GM10248 (cell line): Measurements from ENCODE around the gene FCER1G.

Experiments
- CTCF ChIA-PET: fragments of 300-600 bp; sonication (Branson Sonifier 250); formaldehyde crosslinking; extraction: SDS; loops from one replicate; lab custom pipeline; 2021; ENCODE audit warnings: antibody characterized with exemption; lab: Yijun Ruan, JAX
- POLR2A ChIA-PET: fragments of 350-650 bp; sonication (Branson Sonifier 250); formaldehyde crosslinking; extraction: SDS; loops from one replicate; lab custom pipeline; 2020; ENCODE audit warnings: antibody characterized with exemption; lab: Yijun Ruan, JAX
- DNase-seq: peaks from one replicate; pipeline ENCODE4 v3.0.0; 2012; ENCODE audit errors: extremely low spot score
- CTCF ChIP-seq: IDR thresholded peaks from 2 replicates; pipeline ENCODE4 v1.5.1; 2012; ENCODE audit warnings: mild to moderate bottlenecking, low read depth; ENCODE audit errors: extremely low read depth, missing control alignments, control extremely low read depth

Gene FCER1G

GRCh38 chr1:161228032-161228431 is 12.9 kb downstream of the FCER1G start:
- CTCF ChIA-PET: interaction anchor here (0.6 to 14.0 kb wide), 18 partner anchors 9 to 158 kb away, joined by 3 to 248 read pairs (median 16); partner anchors contain the start of genes B4GALT3, CFAP126, FCER1G and NDUFS2
- DNase-seq: no peak
- POLR2A ChIA-PET: interaction anchor here (0.6 kb wide), 1 partner anchor 109 kb away, joined by 3 read pairs; no protein-coding TSS in a partner anchor

DNA sequence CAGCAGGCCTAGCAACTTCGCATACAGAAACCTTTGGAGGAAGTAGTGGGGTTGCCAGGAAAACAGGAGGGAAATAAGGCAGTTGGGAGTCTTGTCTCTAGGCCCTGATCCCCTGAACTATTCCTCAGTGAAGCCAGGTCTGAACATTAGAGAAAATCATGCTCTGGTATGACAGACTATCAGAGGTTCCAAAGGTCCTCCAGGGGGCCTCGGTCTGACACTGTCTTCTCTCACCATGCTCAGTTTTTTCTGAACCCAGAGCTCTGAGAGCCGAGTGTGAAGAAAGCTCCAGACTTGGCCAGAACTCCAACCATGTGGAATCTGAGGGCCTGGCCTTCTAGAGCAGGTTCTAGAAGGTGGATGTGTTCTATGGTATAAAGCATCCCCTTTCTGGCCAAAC is 14.8 kb downstream of the FCER1G start:
- no peak for DNase-seq
- TF ChIP-seq CTCF: peak; percentile 43
- ChIA-PET CTCF (interaction anchor here (0.6 to 14.0 kb wide), 20 partner anchors 7 to 156 kb away, joined by 3 to 248 read pairs (median 4); partner anchors contain the start of genes FCER1G, NDUFS2, NR1I3 and PCP4L1), POLR2A (interaction anchor here (0.5 kb wide), 2 partner anchors 8 to 130 kb away, joined by 4 to 8 read pairs; no protein-coding TSS in a partner anchor)

More at GRCh38 chr1:161228032-161228431, 12.9 kb downstream of the FCER1G start:
- TF ChIP-seq CTCF: no peak

DNA sequence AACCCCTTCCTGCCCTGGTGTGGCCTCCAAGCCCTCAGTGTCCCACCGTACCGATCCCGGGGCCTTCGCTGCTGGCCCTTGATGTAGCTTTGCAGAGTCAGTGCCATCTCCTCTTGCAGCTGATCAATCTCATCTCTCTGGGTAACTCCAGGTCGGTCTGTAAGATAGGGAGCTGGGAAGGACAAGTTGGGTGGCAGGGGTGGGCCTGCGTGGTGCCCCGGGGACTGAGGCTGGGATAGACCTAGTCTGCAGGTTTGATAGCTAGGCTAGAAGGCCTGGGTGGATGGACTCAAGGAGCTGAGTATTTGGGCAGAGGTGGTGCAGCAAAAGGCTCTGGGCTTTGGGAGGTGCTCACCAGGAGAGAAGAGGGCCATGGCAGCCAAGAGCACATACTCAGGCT is 15.7 kb downstream of the FCER1G start:
- ChIA-PET POLR2A (no interaction called here), CTCF (interaction anchor here (0.9 to 14.0 kb wide), 17 partner anchors 6 to 155 kb away, joined by 3 to 248 read pairs (median 4); partner anchors contain the start of genes APOA2, FCER1G, NDUFS2 and NR1I3)
- DNase-seq: no peak
- no peak for TF ChIP-seq CTCF

GRCh38 chr1:161233102-161233501 is 18.0 kb downstream of the FCER1G start:
- no peak for DNase-seq
- POLR2A ChIA-PET: interaction anchor here (0.5 kb wide), 1 partner anchor 141 kb away, joined by 3 read pairs; no protein-coding TSS in a partner anchor
- CTCF ChIA-PET: interaction anchor here (1.4 to 1.6 kb wide), 3 partner anchors 14 to 41 kb away, joined by 3 to 4 read pairs (median 3); no protein-coding TSS in a partner anchor
- no peak for TF ChIP-seq CTCF

DNA sequence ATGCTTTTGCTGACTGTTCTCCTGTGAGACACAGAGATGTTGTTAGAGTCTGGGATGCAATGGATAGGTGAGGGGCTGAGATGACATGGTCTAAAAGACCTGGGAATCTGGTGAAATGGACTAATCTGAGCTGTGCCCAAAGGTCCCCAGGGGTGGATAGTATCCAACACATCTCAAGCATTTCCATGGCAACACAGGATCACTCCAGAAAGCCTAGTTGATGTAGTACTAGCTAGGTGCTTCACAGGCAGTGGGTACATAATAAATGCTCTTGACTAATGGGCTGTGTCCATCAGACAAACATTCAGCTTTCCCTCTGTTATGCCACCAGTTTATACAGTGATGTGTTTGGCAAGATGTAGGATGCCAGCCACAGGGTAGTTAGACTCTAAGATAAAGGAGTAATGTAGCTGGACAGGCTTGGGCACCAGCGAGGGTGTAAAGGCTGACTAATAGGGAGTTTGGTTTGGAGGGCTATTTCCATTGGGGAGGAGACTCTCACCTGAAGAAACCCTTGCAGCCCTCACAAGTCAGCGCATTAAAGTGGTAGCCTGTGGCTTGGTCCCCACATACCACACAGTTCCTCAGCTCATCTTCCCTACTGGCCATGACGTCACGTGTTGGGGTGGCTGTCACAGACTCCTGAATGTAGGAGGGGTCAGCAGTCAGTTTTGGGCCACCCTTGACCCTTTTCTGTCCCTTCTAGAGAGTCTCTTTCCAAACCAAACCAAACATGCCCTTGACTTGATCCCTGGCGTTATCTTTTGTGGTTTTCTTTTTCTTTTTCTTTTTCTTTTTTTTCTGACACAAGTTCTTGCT is 21.1 kb downstream of the FCER1G start:
- POLR2A ChIA-PET: interaction anchor here (1.0 kb wide), 1 partner anchor 11 kb away, joined by 4 read pairs; no protein-coding TSS in a partner anchor
- CTCF ChIA-PET: interaction anchor here (1.0 to 5.1 kb wide), 4 partner anchors 8 to 55 kb away, joined by 3 to 44 read pairs (median 4); partner anchors contain the start of gene TOMM40L
- no peak for TF ChIP-seq CTCF
- DNase-seq: no peak

GRCh38 chr1:161238039-161238473 is 23.0 kb downstream of the FCER1G start, which contains the start of gene NR1I3:
NR1I3 (minus strand) TSS chr1:161238203; CDS start chr1:161236565, 1,638 bp downstream.
- CTCF ChIA-PET: interaction anchor here (1.1 to 5.1 kb wide), 4 partner anchors 10 to 23 kb away, joined by 3 to 44 read pairs (median 4); partner anchors contain the start of gene TOMM40L
- no peak for DNase-seq
- POLR2A ChIA-PET: interaction anchor here (0.6 kb wide), 1 partner anchor 8 kb away, joined by 8 read pairs; no protein-coding TSS in a partner anchor
- no peak for TF ChIP-seq CTCF
